Neural cell (in vitro differentiated cells): ENCODE data around the gene RNF144A.

Experiments
- EP300 ChIP-seq: fragments of 450-650 bp; conservative IDR thresholded peaks from 2 replicates; pipeline ENCODE4 v1.6.1; 2014; ENCODE audit warnings: antibody characterized with exemption, mild to moderate bottlenecking, moderate library complexity; ENCODE audit not compliant: poor library complexity, severe bottlenecking
- EZH2 ChIP-seq: fragments of 200-600, 300-800 bp; shearing (Covaris generic), sonication (generic); IDR thresholded peaks from 2 replicates; pipeline ENCODE4 v1.6.1; 2014; ENCODE audit warnings: antibody characterized with exemption, low read length, borderline replicate concordance, mild to moderate bottlenecking; ENCODE audit not compliant: insufficient read depth, poor library complexity, severe bottlenecking
- MXI1 ChIP-seq: fragments of 450-650 bp; conservative IDR thresholded peaks from 2 replicates; pipeline ENCODE4 v1.6.1; 2014; ENCODE audit warnings: antibody characterized with exemption, mild to moderate bottlenecking; ENCODE audit not compliant: poor library complexity, severe bottlenecking
- POLR2AphosphoS5 ChIP-seq: IDR thresholded peaks from 2 replicates; pipeline ENCODE4 v1.6.1; 2012
- RAD21 ChIP-seq: fragments of 450-650 bp; conservative IDR thresholded peaks from 2 replicates; pipeline ENCODE4 v1.6.1; 2014; ENCODE audit warnings: antibody characterized with exemption, mild to moderate bottlenecking, moderate library complexity
- SMC3 ChIP-seq: fragments of 450-650 bp; conservative IDR thresholded peaks from 2 replicates; pipeline ENCODE4 v1.6.1; 2014; ENCODE audit warnings: antibody characterized with exemption, mild to moderate bottlenecking, moderate library complexity; ENCODE audit not compliant: poor library complexity
- TAF1 ChIP-seq: IDR thresholded peaks from 2 replicates; pipeline ENCODE4 v1.6.1; 2012; ENCODE audit warnings: low read depth
- TF ChIP-seq, protein P1 (sequence below): fragments of 450-650 bp; IDR thresholded peaks from 2 replicates; pipeline ENCODE4 v1.5.1; 2014; ENCODE audit warnings: antibody characterized with exemption, mild to moderate bottlenecking, moderate library complexity; ENCODE audit not compliant: poor library complexity, severe bottlenecking
- TF ChIP-seq, protein P2 (sequence below): IDR thresholded peaks from 2 replicates; pipeline ENCODE4 v1.6.1; 2012; ENCODE audit warnings: borderline replicate concordance

DNA sequence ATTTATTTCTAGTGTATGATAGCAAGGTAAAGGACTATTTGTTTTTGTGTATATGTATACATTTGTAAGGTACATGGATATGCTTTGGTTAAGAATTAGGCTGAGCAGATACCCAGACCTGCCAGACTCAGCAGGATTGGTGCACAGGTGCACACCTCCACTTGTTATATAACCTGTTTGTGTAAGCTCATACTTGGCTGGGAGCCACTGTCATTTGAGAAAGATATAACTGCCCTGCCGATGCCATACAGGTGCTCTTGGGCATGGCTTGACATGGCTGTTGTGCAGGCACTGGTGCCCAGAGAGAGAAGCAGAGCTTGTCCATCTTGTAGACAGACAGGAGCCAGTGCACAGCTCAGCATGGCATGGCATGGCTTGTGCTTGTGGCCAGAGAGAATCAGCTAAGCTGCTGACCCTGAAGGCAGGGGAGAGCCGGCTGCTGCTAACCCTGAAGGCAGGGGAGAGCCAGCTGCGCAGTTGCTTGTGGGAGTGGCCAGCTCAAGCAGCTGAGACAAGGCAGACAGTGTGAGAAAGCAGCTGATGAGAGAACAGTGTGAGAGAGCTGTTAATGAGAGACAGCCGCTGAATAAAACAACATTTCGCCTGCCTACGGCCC lies 136.5 kb downstream of the RNF144A start:
- TF ChIP-seq, protein P1, sequence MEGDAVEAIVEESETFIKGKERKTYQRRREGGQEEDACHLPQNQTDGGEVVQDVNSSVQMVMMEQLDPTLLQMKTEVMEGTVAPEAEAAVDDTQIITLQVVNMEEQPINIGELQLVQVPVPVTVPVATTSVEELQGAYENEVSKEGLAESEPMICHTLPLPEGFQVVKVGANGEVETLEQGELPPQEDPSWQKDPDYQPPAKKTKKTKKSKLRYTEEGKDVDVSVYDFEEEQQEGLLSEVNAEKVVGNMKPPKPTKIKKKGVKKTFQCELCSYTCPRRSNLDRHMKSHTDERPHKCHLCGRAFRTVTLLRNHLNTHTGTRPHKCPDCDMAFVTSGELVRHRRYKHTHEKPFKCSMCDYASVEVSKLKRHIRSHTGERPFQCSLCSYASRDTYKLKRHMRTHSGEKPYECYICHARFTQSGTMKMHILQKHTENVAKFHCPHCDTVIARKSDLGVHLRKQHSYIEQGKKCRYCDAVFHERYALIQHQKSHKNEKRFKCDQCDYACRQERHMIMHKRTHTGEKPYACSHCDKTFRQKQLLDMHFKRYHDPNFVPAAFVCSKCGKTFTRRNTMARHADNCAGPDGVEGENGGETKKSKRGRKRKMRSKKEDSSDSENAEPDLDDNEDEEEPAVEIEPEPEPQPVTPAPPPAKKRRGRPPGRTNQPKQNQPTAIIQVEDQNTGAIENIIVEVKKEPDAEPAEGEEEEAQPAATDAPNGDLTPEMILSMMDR, result no peak
- TF ChIP-seq, protein P2, sequence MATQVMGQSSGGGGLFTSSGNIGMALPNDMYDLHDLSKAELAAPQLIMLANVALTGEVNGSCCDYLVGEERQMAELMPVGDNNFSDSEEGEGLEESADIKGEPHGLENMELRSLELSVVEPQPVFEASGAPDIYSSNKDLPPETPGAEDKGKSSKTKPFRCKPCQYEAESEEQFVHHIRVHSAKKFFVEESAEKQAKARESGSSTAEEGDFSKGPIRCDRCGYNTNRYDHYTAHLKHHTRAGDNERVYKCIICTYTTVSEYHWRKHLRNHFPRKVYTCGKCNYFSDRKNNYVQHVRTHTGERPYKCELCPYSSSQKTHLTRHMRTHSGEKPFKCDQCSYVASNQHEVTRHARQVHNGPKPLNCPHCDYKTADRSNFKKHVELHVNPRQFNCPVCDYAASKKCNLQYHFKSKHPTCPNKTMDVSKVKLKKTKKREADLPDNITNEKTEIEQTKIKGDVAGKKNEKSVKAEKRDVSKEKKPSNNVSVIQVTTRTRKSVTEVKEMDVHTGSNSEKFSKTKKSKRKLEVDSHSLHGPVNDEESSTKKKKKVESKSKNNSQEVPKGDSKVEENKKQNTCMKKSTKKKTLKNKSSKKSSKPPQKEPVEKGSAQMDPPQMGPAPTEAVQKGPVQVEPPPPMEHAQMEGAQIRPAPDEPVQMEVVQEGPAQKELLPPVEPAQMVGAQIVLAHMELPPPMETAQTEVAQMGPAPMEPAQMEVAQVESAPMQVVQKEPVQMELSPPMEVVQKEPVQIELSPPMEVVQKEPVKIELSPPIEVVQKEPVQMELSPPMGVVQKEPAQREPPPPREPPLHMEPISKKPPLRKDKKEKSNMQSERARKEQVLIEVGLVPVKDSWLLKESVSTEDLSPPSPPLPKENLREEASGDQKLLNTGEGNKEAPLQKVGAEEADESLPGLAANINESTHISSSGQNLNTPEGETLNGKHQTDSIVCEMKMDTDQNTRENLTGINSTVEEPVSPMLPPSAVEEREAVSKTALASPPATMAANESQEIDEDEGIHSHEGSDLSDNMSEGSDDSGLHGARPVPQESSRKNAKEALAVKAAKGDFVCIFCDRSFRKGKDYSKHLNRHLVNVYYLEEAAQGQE, result no peak
- TF ChIP-seq POLR2AphosphoS5, result no peak
- no peak for TF ChIP-seq MXI1
- no peak for TF ChIP-seq TAF1
- no peak for TF ChIP-seq EZH2
- no peak for TF ChIP-seq EP300
- TF ChIP-seq SMC3, result no peak
- TF ChIP-seq RAD21, result no peak
